Kidney epithelial cell (primary cell): Measurements from ENCODE around the gene CARMIL1. TPM values are rescaled to one million over a fixed set of nuclear protein-coding genes. Genes with fewer than 3 reads are reported as not detected.

Experiments
- DNase-seq: peaks from one replicate; pipeline ENCODE4 v3.0.0-alpha.2; 2010; ENCODE audit warnings: low read depth
- H3K27me3 ChIP-seq: 2 replicates; pipeline ENCODE4 v1.6.0; 2011; ENCODE audit warnings: low read length; ENCODE audit not compliant: control insufficient read depth, insufficient read depth
- H3K36me3 ChIP-seq: 2 replicates; pipeline ENCODE4 v1.5.1; 2011; ENCODE audit warnings: low read length; ENCODE audit not compliant: control insufficient read depth, insufficient read depth
- H3K4me3 ChIP-seq: 2 replicates; pipeline ENCODE4 v1.5.1; 2011; ENCODE audit warnings: low read depth, mild to moderate bottlenecking, control low read depth, low read length
- CTCF ChIP-seq: IDR thresholded peaks from 2 replicates; pipeline ENCODE4 v1.5.1; 2011; ENCODE audit warnings: mild to moderate bottlenecking, moderate library complexity, low read length, control low read depth, inconsistent platforms; ENCODE audit not compliant: insufficient read depth, poor library complexity, severe bottlenecking
- total RNA-seq: library from RNA; depleted of rRNA; stranded (reverse); fragments of >200 nt; gene quantifications from 2 replicates; pipeline ENCODE4 v1.2.3, GENCODE V29; 2015

CARMIL1 gene
- total RNA-seq, 1 donor from 2014 or later, result 14.7 TPM

DNA sequence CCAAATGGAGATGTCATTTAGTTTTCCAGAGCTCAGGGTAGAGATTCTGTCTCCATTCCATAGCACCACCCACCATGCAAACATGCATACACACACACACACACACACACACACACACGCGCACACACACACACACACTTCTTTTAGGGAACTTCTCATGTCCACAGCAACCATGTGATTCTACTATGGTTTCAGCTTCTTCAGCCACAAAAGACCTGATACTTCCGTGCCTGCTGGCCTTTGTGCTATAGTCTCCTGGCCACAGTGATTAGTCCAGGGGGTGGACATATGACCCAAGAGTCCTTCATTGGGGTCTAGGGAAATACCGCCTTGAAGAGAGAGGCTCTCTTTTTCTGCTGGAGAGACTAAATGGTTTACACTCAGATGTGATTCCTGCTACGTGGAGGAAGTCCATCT lies 53.5 kb downstream of the CARMIL1 start:
- Histone ChIP-seq H3K4me3 (no peak overlapping the region), H3K27me3 (no peaks in the 10 kb centered on the region), H3K36me3 (no peaks in the 10 kb centered on the region)
- no peak for TF ChIP-seq CTCF
- no peak for DNase-seq

- TF ChIP-seq CTCF, result no peak
- no peaks in the 10 kb centered on the region for H3K36me3 ChIP-seq
Observed at GRCh38 chr6:25333471-25333870, 54.3 kb downstream of the CARMIL1 start.

DNA sequence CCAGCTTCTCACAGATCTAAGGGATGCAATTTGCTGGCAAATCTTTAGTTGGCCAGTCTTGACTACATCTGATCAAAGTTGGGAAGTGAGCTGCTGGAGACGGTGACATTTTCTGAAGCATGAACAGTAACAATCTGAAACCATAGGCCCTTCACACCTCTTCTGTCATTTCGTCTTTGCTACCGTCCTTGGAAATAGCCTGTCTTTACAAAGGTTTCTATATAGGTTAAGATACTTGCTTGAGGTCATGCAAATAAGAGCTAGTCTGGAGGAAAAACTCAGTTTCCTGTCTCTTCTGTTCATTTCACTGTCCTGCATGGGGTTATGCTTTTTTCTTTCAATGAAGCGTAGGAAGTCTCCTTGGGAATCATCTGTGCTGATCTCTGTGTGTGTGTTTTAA lies 55.6 kb downstream of the CARMIL1 start:
- no peak overlapping the region for H3K4me3 ChIP-seq
- DNase-seq, result no peak
- H3K36me3 ChIP-seq, result no peaks in the 10 kb centered on the region
- no peaks in the 10 kb centered on the region for H3K27me3 ChIP-seq
- TF ChIP-seq CTCF, result no peak

More at GRCh38 chr6:25333471-25333870, 54.3 kb downstream of the CARMIL1 start:
- Histone ChIP-seq H3K4me3 (no peak overlapping the region), H3K27me3 (no peaks in the 10 kb centered on the region)
- no peak for DNase-seq

DNA sequence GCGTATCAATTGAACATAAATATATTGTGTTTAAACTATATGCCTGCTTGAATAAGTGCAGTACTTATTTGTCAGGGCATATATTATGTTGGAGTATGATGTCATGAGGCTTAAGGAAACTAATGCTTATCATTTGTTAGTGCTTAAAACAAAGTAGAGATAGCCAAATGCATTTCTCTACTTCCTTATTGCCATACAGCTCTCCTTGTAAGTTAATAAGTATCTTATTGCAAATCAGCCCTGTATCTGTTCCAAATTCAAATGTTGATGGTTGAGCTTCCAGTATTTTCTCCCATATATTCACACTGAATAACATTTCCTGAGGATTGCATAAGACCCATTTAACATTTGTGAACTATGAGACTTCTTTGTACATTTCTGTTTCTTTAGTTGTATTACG lies 57.8 kb downstream of the CARMIL1 start:
- H3K4me3 ChIP-seq, result no peak overlapping the region
- no peak for TF ChIP-seq CTCF
- no peak for DNase-seq

DNA sequence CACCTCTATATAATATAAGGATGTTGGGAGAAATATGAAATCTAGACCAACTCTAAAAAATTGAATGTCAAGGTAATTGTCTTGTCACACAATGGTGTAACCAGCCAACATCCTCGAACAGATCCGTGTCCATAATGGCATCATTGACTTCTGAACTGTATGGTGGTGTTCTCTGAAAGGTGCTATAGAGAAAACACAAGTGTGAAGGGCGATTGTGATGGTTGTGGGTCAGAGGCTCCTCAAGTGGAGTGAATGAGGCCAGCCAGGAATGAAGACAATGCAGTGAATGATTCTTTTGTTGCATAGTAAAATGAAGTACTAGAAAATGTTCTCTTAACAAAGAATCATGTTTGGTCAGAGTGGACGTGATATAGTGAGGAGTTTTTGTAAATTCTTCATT lies 58.3 kb downstream of the CARMIL1 start:
- DNase-seq, result no peak
- Histone ChIP-seq H3K27me3 (no peaks in the 10 kb centered on the region), H3K4me3 (no peak overlapping the region), H3K36me3 (no peaks in the 10 kb centered on the region)
- TF ChIP-seq CTCF, result no peak

More for the DNA sequence above, 57.8 kb downstream of the CARMIL1 start:
- no peaks in the 10 kb centered on the region for H3K27me3 ChIP-seq
- H3K36me3 ChIP-seq, result no peaks in the 10 kb centered on the region

GRCh38 chr6:25340431-25341202 lies 61.4 kb downstream of the CARMIL1 start:
- no peaks in the 10 kb centered on the region for H3K27me3 ChIP-seq
- H3K36me3 ChIP-seq, result no peaks in the 10 kb centered on the region
- no peak overlapping the region for H3K4me3 ChIP-seq
- DNase-seq, result no peak
- no peak for TF ChIP-seq CTCF
